ENCODE data around the gene SMAD7.

SMAD7 gene

DNA sequence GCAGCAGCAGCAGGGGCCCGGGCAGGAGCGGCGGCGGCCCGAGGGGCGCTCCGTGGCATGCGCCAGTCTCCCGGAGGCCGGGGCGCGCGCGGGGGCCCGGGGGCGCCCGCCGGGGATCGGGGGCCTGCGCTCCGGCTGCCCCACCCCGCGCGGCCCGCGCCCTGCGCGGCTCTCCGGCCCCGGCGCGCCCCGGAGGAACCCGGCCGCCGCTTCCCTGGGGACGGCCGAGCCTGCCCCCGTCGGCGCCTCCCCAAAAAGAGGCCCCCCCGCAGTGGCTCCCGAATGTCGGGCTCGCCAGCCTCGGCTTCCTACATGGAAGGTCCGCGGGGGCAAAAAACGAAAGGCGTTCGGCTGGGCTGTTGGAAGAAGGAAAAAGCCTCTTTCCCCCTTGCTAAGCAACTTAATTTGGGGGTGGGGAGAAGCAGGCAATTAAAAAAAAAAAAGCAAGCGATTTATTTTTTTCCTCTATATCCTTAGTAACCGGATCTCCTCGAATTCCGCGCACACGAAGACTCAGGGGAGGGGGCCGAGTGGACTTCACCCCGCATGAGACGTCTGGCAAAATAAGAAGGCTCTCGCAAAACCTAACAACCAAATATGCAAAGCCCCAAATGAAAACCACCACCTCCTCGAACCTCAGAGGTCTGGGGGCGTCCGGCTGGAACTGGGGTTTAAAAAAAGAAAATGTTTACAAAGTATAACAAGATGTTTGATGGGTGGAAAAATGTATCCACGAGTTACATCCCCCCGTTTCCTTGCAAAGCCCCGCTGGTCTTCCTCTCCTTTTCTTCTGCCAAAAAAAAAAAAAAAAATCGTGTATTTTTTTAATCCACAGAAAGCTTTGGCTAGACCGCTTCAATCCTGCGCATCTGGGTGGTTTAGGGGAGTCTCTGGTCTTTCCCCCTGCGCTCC, at the start of gene SMAD7:
SMAD7 (minus strand) TSS at position 430 of the 912 bp plus-strand sequence. CDS start 541 bp downstream, outside the sequence.
- no peak for DNase-seq

DNA sequence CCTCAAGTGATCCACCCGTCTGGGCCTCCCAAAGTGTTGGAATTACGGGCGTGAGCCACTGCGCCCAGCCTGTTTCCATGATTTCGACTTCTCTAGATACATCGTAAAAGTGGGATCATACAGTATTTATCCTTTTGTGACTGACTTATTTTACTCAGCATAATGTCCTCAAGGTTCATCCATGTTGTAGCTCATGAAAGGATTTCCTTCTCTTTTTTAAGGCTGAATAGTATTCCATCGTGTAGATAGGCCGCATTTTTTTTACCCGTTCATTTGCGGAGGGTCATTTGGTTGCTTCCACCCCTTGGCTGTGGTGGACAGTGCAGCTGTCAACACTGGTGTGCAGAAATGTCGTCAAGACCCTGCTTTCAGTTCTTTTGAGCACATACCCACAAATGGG, 48.8 kb upstream of the SMAD7 start:
- DNase-seq = no peak

DNA sequence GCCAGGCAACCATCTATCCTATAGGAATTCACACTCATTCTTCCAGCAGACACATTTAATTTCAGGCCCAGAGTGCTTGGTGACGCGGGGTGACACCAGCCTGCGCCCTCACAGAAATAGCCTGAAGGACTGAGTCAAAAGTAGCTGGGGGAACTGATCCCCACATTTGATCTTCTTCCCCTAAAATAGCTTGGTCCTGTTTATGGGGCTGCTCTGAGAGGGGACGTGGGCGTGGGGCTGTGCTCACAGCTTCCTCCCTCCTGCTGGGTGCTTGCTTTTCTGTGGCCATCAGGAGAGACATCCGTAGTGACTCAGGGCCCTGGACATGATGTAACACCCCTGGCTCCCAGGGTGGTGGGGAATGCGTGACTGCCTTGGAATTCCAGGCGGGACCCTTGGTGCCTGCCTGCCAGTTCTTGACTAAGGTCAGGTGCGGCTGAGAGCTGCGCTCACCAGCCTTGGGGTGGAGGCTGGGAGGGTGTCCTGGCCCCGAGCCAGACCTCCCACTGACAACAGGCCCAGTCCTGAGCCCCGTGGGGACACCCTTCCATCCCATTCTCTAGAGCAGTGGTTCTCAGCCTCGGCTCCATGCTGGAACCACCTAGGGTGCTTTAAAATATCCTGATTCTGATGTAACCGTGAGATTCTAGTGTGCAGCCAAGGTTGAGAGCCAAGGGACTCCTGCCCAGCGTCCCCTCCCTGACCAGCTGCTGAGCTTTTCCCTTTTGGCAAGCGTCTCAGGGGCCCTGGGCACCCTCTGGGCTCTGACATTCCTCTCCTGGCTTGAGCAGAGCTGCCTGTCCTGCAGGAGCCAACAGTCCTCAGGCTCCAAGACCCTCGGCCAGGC, 47.4 kb upstream of the SMAD7 start:
- peak; percentile 88 for DNase-seq

- DNase-seq = no peak
These were observed 46.9 kb upstream of the SMAD7 start for GRCh38 chr18:48997681-48997984.

DNA sequence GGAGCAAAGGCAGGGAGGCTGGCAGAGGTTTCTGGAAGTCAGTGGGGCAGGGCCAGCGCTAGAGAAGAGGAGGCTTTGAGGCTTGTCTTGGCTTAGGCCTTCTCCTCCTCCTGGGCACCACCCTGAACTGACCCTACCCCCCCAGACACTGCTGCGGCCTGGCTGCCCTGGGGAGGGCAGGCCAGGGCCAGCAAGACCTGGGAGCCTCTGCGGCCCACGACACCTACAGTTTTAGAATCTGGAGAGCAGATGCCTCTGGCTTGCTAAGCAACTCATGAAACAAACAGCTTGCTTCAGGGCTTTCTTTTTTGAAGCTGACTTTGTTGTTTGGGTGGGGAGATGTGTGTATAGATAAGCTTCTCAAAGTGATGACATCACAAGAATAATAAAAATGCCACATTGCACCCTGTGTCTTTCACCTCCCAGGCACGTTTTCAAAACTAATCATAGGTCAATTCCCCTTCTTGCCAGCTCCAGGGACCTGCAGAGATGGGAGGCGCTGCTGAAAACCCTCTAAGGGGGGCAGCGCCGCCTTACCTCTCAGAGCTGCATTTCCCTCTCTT, 46.2 kb upstream of the SMAD7 start:
- no peak for DNase-seq

DNA sequence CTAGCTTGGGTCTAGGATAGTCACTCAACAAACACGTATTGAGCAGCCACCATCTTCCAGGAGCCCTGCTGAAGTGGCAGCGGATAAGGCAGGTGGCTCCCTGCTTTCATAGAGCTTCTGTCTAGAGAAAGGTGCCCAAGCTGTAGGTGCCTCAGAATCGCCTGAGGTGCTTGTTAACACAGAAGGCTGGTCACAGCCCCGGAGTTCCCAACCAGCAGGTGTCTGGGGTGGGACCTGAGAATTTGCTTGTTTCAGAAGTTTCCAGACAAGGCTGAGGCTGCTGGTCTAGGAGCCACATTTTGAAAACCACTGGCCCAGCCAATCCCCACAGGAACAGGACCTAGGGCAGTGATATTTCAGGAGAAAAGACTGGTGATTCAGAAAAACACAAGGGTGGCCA, 45.3 kb upstream of the SMAD7 start:
- DNase-seq = no peak

DNA sequence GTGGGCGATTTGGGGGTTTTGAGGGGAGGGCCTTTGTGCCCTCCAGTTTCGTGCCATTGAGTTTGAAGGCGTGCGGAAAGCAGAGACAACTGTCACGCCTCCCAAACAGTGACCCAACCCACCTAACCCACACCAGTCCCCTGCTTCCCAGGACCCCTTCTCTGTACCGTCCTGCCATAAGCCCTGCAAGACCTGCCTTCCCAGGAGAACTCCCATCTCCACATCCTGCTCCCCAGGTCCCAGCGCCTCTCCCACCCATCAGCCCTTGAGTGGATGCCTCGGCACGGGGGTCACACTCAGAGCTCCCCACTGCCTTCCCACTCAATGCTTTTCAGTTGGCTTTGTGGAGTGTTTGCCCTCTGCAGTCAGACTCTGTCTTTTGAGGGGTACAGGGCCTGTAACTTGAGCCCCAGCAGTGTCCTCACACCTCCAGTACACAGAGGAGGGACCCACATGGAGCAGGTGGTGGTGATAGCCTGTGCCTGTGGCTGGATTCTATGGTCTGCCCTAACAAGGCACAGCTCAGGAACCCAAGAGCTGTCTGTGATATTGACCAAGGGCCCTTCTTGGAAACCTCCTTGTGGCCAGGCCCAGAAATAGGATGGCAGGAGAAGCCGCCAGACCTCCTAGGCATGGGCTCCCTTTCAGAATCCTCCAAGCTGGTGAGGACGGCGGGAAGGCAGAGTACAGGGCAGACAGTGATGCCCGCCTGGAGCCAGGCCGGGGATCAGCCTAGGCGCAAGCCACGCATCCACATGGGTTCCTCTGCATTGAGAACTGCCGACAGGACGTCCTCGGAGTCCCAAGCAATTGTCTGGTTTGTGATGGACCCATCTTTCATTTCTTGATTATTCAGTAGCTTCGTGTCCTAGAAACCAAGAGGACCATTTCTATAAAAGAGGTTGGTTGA, 44.4 kb upstream of the SMAD7 start:
- DNase-seq = no peak

DNA sequence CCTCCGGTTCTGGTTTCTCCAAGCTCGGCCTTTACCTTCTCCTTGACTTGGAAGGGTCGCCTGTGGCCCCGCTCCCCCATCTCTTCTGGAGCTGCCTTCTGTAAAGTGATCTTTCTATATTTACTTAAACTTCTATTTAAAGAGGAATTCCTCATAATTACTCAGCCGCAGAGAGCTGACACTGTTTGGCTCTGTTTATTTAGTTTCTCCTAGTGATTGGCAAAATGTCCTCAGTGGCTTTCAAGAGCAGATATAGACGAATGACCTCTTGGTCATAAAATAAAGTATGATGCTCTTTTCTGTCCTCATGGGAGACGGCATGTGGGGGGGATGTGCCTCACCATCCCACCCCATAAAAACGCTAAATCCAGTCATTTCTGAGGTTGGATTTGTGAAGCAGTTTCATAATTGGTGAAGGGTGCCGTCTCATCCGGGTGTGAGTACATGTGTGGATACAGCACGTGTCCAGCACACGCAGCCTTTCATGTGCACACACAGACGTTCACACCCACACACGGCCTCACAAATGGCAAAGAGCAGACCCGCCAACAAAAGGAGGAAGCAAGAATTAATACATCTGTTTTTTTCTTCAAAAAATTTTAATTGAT, 43.4 kb upstream of the SMAD7 start:
- no peak for DNase-seq

- DNase-seq = no peak
These were observed 42.8 kb upstream of the SMAD7 start for GRCh38 chr18:48993586-48993985.

GRCh38 chr18:48992791-48993555, 42.2 kb upstream of the SMAD7 start:
- DNase-seq = no peak

- no peak for DNase-seq
These were observed 41.4 kb upstream of the SMAD7 start for GRCh38 chr18:48992133-48992532.

DNA sequence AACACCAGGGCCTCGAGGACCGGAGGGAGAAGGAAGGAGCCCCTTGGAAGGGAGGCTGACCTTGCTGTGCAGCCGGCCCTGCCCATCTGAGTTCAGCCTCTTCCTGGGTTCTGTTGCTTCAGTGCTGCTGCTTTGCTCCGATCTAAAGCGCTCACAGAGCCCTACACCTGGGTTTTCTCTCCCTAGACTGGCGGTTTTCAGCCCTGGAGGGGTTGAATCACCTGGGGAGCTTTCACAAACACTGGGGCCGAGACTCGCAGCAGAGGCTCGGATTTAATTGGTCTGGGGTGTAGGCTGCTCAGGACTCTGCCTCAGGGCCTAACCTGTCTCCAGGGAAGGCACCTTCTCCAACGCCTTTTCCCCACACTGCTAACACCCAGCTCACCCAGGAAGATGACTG, 40.9 kb upstream of the SMAD7 start:
- no peak for DNase-seq

DNA sequence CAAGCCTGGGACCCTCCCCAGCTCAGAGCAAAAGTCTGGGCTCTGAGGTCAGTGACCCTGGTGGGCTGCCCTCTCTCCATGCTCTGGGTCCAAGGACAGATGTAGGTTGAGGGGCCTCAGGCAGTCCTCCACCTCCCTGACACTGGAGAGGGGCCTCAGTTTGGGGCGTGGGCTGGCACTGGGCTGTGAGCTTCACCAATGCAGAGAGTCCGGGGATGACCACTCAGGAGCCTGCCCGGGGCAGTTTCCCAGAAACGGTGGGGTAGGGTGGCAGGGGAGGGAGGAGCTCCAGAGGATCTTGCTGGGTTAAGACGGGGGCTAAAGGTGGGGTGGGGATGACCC, 40.5 kb upstream of the SMAD7 start:
- no peak for DNase-seq

GRCh38 chr18:48990481-48991318, 39.9 kb upstream of the SMAD7 start:
- DNase-seq = no peak

- DNase-seq = no peak
These were observed 38.8 kb upstream of the SMAD7 start for GRCh38 chr18:48989304-48990303.

GRCh38 chr18:48988508-48989303, 37.9 kb upstream of the SMAD7 start:
- DNase-seq = no peak

DNA sequence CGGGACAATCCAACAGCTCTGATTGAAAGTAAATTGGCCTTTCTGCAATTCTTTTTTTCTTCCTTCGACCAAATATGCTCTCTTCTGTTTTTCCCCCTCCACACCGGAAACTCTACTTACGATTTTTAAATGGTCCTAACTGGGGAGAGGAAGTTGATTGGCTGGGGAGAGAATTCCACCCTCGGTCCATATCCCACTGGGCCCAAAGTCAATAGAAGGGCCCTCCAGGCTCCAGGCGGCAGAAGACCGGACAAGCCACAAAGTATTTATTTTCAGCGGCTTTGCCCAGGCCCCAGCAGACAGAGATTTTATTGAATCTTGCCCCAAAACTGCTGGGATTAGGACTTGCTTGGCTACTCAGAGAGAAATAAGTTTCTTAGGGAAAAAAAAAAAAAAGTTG, 37.1 kb upstream of the SMAD7 start:
- DNase-seq = no peak
